SIG-M5 (cell line): ENCODE data around the gene MRFAP1.
"Not testable (repeated sequence)": the region's sequence is repeated elsewhere in the genome, so short reads cannot be mapped to it uniquely, and the experiment has no call there.

Source experiments
- DNase-seq: peaks from one replicate; lab custom pipeline; 2025; lab: John Stamatoyannopoulos, UW

Gene MRFAP1

DNA sequence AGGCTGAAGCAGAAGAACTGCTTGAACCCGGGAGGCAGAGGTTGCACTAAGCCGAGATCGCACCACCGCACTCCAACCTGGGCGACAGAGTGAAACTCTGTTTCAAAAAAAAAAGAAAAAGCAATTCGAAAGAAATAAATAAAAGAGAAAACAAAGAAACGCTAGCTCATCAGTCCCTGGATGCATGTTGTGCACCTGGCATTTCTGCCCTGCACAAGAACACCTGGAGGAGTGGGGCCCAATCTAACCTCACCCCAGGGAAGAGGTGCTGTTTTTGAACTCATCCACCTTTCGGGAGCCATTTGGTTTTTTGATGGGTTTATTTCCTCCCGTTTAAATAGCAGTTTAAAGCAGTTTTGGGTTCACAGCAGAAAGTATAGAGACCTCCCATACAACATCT is 5.7 kb upstream of the MRFAP1 start:
- DNase-seq, result no peak

DNA sequence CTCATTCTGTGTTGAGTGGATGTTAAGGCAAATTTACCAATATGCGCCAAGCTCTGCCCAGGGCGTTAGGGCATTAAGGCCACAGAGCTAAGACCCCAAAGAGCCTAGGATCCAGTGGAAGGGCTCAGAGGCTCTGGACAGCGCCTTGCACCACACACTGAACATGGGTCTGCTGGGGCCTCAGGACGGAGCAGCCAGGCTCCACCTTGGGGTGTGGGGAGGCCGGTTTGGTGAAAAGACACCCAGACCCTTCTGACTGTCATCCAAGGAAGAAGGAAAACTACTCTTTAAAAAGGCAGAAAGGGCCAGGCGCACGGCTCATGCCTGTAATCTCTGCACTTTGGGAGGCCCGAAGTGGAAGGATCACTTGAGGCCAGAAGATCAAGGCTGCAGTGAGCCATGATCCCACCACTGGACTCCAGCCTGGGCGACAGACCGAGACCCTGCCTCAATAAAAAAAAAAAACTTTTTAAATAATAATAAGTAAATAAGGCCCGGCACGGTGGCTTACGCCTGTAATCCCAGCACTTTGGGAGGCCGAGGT is 1.3 kb upstream of the MRFAP1 start:
- no peak for DNase-seq

DNA sequence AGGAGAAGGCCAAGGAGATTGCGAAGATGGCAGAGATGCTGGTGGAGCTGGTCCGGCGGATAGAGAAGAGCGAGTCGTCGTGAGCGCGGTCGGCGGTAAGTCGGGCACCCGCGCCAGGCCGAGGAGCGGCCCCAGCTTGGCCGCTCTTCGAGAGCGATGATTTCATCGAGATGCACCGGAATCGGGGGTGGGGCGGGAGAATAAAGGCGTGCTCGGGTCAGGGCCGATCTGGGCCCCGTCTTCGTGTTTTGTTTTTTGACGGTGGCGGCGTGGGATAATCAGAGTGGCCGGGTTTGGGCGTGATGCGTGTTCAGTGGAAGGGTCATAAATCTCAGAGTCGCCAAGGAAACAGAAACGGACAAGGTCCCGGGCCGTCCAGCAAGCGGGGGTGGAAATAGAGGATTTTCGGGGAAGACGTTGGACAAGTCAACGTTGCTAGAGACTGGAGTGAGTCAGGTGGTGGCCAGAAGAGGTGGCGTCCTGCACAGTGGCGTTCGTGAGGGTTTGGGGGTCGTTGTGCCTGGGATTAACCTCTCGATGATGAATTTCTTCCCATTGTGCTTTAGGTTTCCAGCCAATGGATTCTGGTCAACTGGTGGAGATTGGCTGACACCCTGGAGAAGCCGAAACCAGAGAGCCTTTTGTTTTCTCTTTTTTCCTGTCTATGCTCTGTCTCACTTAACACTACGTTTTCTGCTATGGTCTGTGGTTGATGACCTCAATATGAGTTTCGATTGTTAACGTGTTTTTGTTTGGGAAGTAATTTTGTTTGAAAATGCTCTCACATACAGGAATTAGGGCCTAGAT is 882 bp downstream of the MRFAP1 start:
- no peak for DNase-seq

DNA sequence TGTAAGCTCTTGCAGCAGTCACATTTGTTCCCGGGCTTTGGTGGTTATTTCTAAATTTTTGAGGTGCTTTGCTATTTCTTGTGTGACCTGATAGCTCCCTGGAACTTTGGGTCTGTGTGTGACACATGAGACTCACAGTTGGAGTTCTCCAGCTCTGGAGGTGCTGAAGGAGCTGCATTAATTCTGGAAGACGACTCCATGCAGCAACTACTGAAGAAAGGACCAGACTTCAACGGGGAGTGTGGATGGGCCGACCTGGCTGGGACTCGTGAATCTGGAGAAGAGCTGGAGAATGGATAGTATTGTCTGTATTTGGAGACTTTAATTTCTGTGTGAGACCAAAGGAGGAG is 1.5 kb downstream of the MRFAP1 start:
- DNase-seq, result no peak

DNA sequence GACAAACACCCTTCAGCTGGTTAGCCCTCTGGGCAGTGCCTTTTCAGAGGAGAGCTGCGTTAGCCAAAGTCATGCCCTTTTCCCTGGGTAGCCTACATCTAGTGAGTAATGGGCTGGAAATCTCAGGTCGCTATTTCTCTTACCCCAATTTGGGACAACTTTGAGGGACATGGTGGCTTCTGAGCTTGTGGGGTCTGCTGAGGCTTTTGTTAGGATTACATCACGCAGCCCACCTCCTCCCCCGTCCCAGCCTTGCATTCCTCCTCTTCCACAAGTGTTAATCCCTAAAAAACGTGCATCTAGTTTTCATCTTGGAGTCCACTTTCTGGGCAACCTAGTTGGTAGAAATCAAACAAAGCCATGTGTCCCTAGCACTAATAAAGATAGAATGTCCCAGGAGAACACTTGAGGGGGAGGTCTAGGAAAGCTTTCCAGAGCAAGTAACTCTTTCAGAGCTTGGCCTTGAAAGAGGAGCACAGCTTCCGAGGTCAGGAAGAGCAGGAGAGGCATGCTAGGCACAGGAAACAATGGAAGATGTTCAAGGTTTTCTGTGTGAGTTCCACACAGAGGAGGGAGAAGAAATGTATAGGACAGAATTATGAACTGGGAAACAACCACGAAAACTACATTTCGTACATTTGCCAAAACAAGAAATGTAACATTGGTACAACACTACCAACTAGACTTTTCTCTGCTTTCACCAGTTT is 2.8 kb downstream of the MRFAP1 start:
- no peak for DNase-seq

DNA sequence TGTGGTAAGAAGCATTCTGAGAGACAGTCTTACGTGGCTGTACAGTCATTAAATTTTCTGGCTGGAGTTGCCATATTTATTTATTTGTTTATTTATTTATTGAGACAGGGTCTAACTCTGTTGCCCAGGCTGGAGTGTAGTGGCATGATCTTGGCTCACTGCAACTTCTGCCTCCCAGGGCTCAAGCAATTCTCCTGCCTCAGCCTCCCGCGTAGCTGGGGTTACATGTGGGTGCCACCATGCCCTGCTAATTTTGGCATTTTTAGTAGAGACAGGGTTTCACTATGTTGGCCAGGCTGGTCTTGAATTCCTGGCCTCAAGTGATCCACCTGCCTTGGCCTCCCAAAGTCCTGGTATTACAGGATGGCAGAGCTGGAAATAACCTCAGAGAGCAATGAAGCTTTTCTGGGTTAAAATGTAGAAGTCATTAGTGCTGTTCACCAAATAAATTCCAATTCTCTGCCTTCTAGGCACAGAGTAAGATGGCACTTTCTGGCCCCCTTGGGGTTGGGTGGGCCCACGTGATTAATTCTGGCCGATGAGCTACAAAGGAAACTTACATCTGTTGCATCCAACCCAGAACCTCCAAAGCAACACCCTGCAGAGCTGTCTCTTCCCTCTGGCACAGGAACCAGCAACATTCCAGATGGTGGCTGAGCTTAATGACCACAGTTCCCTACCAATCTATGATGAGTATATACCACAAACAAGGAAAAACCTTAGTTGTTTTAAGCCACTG is 4.5 kb downstream of the MRFAP1 start:
- DNase-seq, result no peak

DNA sequence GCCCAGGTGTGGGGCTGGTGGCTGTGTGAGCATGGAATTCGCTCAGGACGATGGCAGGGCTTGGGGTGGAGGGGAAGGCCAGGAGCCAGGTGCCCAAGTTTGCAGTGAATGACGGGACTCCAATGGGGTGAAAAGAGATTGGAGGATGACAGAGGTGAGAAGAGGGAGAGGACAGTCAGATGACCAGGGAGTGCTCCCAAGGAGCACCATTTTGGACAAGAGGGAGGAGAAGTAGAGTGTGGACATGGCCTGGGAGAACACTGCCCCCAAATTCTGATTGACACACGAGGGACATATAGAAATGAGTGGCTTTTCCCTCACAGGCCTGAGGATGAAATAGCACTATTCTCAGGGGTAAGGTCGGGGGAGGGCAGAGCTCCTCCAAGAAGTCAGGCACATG is 6.7 kb downstream of the MRFAP1 start:
- no peak for DNase-seq

DNA sequence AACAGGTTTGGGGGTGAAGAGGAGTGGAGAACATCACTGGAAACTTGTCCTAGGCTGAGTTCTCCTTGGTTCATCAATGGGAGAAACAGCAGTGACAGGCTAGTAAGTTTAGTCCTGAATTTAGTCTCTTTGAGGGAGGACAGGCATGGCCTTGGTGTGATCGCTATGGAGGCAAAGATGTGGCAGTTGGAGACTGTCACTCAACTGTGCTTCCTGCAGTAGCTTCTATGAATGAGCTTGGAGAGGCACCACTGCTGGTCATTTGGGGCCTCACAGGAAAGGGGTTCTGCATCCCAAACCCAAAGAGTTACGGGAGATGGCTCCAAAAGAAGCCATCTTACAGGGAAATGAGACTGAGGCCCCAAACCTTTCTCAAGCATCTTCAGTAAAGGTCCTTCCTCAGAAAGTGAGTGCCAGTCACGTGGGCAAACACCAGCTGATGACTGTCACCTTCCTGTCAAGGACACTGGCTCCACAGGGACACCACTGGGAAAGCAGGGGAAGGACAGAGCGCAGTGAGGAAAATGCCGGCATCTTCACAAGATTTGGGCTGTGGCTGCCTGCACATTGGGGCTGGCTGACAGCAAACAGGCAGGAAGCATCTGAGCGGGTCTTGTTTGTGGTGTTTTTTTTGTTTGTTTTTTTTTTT is 7.2 kb downstream of the MRFAP1 start:
- DNase-seq, result no peak

DNA sequence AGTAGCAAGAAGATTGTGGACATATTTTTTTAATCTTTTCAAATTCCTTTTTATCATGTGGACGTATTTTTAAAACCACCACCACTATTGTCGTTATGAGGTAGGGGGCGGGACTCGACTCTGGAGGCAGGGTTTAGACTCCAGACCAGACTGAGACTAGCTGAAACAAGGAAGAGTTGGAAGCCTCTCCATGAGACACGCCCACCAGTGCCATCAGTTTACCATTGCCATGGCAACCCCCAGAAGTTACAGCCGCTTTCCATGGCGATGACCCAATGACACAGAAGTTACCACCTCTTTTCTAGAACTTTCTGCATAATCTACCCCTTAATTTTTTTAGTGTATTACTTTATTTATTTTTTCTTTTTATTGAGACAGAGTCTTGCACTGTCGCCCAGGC is 8.7 kb downstream of the MRFAP1 start:
- DNase-seq, result no peak

DNA sequence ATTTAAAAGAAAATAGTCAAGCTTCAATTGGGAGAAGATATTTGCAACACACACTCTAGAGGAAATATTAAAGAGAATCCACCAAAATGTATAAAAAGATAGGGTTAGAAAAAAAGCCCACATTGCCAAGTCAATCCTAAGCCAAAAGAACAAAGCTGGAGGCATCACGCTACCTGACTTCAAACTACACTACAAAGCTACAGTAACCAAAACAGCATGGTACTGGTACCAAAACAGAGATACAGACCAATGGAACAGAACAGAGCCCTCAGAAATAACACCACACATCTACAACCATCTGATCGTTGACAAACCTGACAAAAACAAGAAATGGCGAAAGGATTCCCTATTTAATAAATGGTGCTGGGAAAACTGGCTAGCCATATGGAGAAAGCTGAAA is 13.7 kb downstream of the MRFAP1 start:
- DNase-seq, result not testable (repeated sequence)

DNA sequence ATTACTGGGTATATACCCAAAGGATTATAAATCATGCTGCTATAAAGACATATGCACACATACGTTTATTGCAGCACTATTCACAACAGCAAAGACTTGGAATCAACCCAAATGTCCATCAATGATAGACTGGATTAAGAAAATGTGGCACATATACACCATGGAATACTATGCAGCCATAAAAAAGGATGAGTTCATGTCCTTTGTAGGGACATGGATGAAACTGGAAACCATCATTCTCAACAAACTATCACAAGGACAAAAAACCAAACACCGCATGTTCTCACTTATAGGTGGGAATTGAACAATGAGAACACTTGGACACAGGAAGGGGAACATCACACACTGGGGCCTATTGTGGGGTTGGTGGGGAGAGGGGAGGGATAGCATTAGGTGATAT is 14.8 kb downstream of the MRFAP1 start:
- not testable (repeated sequence) for DNase-seq

DNA sequence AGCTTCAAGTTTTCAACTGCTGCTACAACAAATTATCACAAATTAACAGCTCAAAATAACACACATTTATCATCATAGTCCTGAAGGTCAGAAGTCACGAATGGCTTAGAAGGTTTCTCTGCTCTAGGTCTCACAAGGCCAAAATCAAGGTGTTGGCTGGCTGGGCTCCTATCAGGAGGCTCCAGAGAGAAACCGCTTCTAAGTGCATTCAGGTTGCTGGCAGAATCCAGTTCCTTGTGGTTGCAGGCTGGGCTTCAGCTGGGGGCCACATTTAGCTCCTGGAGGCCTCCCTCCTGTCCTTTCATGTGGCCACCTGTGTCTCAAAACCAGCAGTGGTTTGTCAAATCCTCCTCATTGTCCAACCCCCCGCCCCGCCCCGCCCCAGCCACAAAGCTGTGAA is 15.4 kb downstream of the MRFAP1 start:
- DNase-seq, result no peak

DNA sequence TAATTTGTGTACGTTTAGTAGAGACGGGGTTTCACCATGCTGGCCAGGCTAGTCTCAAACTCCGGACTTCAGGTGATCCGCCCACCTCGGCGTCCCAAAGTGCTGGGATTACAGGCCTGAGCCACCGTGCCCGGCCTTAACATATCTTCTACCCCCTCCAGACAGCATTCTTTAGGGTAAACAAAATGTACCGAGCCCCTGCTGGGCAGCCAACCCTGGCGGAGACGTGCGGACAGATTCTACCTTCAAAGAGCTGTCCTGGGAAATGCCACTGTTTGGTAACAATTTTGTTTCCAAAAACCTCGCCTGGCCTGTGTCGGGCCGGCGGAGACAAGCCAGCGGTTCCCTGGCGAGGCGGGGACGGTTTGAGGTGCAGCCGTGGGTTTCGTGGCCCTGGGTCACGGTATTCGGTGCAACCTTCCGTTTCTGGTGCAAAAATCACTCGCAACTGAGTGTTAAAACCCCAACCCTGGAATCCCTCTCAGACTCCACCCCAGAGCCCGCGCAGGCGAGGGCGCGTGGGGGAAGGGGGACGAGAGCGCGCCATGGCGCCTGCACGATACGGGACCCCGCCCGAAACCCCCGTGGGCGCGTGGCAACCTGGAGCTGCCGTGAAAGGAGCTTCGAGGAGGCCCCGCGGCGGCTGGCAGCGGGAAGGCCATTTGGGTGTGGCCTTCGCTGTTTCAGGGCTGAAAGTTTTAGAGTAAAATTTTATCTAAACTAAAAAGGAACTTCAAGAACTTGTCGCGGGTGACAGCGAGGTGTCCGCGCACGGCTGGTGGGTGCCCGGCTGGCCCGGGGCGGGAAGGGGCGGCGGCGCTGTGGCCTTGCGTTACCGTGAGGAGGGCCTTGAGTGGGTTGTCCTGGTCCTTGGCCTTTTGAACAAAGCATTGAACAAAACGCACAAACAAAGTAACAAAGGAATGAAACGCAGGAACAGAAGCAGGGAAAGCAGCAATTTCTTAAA is 17.0 kb downstream of the MRFAP1 start:
- no peak for DNase-seq

DNA sequence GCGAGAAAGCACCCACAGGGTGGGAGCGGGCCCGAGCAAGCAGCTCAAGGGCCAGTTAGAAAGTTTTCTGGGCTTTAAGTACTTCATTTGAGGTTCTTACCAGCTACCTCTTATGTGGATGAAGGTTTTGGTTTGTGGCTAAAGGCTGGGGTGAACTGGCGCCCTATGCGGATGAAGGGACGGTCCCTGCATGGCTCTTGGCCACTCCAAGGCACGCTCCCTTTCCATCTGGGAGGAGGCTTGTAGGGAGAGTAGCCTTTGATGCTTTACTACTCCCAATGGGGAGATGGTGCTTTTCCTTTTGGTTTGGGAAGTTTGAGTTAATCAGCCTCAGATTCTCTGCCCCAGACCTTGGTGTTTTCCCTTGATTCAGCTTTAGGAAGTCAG is 17.7 kb downstream of the MRFAP1 start:
- no peak for DNase-seq

DNA sequence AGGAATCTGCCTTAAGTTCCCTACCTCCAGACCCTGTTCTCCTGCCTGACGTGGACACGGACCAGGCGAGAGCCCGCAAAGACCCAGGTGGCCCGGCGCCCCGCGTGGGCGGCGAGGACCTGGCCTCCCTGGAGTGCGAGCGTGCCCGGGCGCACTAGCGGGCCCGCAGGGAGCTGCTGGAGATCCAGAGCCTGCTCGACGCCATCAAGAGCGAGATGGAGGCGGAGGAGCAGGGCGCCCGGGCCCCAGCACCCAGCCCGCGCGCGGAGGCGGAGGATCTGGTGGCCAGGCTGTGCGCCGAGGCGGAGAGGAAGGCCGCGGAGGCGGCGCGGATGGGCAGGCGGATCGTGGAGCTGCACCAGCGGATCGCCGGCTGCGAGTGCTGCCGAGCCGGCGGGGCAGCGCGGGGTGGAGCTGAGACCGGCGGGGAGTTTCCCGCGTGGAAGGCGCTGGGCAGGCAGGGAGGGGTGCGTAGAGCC is 18.2 kb downstream of the MRFAP1 start:
- no peak for DNase-seq

DNA sequence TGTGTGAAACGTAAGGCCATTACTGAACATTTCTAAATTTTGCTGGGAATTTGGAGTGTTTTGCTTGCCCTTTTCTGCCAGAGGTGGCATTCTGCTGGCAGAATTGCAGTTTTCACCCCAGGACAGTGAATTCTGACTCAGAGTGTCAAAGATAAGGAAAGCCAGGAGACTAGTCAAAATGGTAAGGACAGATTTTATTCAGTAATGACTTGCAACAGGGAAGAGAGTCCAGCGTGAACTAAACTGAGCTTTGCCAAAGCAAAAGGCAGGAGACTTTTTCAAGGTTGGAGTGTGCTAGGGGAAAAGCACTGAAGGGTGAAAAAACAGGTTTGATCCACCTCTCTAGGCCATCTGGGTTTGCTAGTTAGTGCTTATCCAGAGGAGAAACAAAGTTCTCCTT is 19.4 kb downstream of the MRFAP1 start:
- no peak for DNase-seq

DNA sequence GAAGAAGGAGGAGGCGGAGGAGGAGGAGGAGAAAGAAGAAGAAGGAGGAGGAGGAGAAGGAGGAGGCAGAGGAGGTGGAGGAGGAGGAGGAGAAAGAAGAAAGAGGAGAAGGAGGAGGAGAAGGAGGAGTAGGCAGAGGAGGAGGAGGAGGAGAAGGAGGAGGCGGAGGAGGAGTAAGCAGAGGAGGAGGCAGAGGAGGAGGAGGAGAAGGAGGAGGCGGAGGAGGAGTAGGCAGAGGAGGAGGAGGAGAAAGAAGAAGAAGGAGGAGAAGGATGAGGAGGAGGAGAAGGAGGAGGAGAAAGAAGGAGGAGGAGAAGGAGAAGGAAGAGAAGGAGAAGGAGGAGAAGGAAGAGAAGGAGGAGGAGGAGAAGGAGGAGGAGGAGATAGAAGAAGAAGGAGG is 19.9 kb downstream of the MRFAP1 start:
- DNase-seq, result no peak

DNA sequence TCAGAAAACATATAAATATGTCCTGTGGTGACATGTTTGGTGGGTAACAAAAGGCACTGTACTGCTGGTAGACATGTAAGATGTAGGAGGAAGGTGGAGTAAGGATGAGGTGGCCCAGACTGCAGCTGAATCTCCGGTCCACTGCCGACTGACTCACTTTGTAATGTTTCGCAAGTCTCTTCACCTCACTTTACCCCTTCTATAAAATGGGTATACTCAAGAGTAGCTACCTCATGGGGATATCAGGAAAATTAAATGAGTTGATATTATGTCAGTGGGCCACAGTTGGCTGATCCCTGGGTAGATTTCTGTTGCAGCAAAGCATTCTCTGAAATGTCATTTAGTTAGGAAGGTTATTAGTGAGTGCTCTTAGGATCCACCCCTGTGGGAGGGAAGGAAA is 22.1 kb downstream of the MRFAP1 start:
- DNase-seq, result no peak

DNA sequence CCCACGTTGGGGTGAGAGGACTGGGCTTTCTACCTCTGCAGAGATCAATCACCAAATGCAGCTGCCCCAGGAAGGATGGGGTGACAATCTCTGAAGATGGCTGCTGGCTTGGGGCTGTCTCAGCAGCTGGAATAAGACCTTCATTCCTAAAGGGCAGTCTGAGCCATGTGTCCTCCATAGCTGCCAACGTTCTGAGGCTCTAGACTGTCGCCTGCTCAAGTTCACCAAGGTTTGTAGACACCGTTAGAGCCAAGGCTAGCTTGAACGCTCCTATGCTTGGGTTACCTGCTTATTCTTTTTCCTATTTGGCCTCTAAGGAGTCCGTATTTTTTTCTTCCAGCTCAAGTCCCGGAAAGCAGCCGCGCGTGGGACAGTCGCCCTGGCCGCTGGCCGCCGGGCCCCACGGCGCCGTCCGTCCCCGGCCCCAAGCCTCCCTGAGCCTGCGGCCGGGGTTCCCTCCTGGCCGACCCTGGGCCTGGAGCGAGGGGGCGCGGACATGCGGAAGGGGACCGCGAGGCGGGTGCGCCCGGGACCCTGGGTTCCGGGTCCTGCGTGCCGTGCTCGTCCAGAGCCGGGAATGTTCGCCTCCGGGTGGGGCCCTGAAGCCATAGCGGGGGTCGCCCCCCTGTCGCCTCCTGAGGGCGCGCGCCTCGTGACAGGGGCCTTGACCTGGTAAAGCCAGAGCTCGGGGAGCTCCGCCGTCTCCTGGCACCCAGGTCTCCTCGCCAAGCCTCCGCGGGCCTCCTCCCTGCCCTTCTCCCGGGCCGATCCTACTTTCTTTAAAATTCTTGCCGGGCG is 23.3 kb downstream of the MRFAP1 start:
- no peak for DNase-seq

DNA sequence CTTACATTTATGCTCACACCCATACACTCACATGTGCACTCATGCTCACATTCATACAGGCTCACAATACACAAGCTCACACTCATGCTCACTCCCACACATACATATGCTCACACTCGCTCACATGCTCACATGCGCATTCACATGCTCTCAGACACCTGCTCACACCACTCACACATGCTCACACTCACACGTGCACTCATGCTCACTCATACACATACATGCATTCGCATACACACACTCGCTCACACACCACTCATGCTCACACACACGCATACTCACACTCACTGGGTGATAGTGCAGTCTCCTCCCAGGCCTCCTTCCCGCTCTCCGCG is 24.8 kb downstream of the MRFAP1 start:
- no peak for DNase-seq
